Measurements from ENCODE around the gene SREBF1. TPM values are rescaled to one million over a fixed set of nuclear protein-coding genes. Genes with fewer than 3 reads are reported as not detected.

The SREBF1 gene
- total RNA-seq, 1 donor from 2014 or later = 187 TPM

DNA sequence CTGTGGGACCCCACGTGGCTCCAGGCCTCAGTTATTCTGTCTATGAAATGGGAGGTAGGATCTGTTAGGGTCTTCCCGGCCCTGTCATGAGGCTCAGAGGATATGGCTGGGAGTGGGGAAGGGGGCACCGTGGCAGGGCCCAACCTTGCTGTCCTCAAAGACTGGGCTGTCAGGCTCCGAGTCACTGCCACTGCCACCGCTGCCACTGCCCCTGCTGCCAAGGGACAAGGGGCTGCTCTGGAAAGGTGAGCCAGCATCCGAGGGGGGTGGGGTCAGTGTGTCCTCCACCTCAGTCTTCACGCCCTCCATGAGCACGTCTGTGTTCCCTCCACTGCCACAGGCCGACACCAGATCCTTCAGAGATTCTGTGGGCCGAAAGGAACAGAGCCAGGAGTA is 19.2 kb downstream of the SREBF1 start:
- Mint-ChIP-seq H3K36me3 (peaks cover 14% of the 10 kb centered on the region), H3K4me3 (no peak overlapping the region), H3K27me3 (ENCODE audit: low read depth) (no peaks in the 10 kb centered on the region), H3K27ac (no peak overlapping the region), H3K4me1 (peaks cover 23% of the 10 kb centered on the region), H3K9me3 (no peaks in the 10 kb centered on the region)
- DNase-seq (ENCODE audit: low spot score in 2 of 2, unreplicated experiment in 2 of 2) = no peak
- TF ChIP-seq, protein P1, sequence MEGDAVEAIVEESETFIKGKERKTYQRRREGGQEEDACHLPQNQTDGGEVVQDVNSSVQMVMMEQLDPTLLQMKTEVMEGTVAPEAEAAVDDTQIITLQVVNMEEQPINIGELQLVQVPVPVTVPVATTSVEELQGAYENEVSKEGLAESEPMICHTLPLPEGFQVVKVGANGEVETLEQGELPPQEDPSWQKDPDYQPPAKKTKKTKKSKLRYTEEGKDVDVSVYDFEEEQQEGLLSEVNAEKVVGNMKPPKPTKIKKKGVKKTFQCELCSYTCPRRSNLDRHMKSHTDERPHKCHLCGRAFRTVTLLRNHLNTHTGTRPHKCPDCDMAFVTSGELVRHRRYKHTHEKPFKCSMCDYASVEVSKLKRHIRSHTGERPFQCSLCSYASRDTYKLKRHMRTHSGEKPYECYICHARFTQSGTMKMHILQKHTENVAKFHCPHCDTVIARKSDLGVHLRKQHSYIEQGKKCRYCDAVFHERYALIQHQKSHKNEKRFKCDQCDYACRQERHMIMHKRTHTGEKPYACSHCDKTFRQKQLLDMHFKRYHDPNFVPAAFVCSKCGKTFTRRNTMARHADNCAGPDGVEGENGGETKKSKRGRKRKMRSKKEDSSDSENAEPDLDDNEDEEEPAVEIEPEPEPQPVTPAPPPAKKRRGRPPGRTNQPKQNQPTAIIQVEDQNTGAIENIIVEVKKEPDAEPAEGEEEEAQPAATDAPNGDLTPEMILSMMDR (IDR thresholded peaks at IDR 0.05; ENCODE audit: unreplicated experiment) = no peak

DNA sequence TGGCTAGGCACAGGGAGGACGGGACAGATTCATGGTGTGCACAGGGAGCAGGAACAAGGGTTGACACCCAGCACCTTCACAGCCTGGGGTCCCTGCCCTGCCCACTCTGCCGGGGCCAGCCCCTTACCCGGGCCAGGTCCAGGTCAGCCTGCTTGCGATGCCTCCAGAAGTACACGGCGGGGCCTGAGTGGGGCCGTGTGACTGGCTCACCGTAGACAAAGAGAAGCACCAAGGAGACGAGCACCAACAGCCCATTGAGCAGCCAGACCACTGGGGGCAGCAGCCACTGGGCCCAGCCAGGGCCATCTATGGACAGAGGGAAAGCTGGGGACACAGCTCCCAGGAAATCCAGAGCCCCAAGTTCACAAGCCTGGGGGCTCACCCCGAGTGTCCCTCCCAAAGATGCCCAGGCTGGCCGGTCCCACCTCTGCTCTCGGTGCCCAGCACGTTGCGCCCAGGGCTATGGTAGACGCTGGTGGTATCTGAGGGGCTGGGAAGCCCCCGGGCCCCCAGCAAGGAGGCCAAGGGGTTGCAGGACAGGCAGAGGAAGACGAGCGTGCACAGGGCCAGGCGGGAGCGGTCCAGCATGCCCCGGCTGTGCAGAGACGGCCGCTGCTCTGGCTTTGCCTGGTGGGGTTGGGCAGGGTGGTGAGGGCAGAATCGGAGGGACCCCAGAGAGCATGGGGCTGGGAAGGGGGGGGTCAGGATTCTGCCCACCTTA is 19.8 kb downstream of the SREBF1 start:
- TF ChIP-seq, protein P1 (IDR thresholded peaks at IDR 0.05; ENCODE audit: unreplicated experiment) = no peak
- Mint-ChIP-seq H3K9me3 (no peaks in the 10 kb centered on the region), H3K27ac (peak overlapping the region; percentile 6), H3K4me1 (peaks cover 23% of the 10 kb centered on the region), H3K36me3 (peaks cover 14% of the 10 kb centered on the region), H3K4me3 (no peak overlapping the region), H3K27me3 (ENCODE audit: low read depth) (no peaks in the 10 kb centered on the region)
- no peak for DNase-seq (ENCODE audit: low spot score in 2 of 2, unreplicated experiment in 2 of 2)

DNA sequence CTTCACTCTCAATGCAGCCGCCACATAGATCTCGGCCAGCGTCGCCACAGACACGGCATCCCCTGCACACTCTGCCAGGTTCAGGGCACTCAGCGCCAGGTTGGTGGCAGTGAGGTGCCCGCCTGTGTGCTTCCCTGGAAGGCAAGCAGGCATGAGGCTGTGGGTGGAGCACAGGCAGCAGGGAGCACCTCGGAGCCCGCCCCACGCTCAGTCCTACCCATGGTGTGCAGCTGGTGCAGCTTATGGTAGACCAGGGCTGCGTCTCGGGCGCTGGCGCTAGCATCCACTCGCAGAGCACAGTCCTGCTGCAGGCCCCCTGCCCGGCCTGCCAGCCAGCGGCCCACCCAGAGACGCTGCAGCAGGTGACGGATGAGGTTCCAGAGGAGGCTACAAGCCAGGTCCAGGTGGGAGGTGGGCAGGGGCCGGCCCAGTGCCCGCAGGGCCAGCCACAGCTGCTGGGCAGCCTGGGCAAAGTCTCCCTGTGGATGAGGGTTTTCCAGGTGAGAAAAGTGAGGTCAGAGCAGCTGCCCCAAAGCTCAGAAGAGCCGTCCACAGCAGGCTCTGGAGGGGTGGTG is 20.5 kb downstream of the SREBF1 start:
- H3K9me3 Mint-ChIP-seq = no peaks in the 10 kb centered on the region
- TF ChIP-seq, protein P1 (IDR thresholded peaks at IDR 0.05; ENCODE audit: unreplicated experiment) = no peak
- peak overlapping the region; percentile 25 for H3K27ac Mint-ChIP-seq
- no peaks in the 10 kb centered on the region for H3K27me3 Mint-ChIP-seq (ENCODE audit: low read depth)
- DNase-seq (ENCODE audit: low spot score in 2 of 2, unreplicated experiment in 2 of 2) = no peak
- H3K36me3 Mint-ChIP-seq = peaks cover 14% of the 10 kb centered on the region
- peaks cover 23% of the 10 kb centered on the region for H3K4me1 Mint-ChIP-seq
- no peak overlapping the region for H3K4me3 Mint-ChIP-seq

DNA sequence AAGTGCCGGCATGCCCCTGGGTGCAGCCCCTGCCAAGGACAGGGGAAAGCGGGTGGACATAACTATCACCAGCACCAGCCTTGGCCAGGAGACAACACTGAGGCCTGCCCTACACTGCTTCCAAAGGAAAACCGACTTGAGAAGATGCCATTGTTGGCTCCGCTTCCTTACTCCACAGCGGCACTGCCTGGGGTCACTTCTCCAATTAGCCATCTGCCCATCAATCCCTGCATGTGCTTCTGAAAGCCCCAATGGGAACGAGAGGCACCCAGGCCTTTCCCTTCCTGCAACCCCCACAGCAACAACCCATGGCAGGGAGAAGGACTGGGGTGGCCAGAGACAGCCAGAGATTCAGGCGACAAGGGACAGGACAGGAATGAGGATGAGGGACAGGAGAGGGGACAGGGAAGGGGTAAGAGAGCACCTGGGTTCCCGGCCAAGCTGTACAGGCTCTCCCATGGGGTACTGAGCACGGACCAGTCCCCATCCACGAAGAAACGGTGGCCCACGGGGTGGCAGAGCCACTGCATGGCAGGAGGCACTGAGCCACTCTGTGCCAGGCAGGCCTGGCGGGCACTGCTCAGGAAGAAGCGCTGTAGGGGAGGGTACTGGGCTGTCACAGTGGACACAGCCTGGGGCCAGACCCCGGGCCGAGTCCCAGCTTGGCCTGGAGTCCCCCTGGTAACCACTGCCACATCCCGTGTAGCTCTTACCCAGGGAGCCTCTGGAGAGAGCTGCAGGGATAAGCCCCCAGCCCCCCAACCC is 21.2 kb downstream of the SREBF1 start:
- Mint-ChIP-seq H3K9me3 (no peaks in the 10 kb centered on the region), H3K4me1 (peaks cover 24% of the 10 kb centered on the region), H3K27ac (peak overlapping the region; percentile 73), H3K4me3 (no peak overlapping the region), H3K36me3 (peaks cover 14% of the 10 kb centered on the region), H3K27me3 (ENCODE audit: low read depth) (no peaks in the 10 kb centered on the region)
- DNase-seq (ENCODE audit: low spot score in 2 of 2, unreplicated experiment in 2 of 2) = no peak
- TF ChIP-seq, protein P1 (IDR thresholded peaks at IDR 0.05; ENCODE audit: unreplicated experiment) = no peak

DNA sequence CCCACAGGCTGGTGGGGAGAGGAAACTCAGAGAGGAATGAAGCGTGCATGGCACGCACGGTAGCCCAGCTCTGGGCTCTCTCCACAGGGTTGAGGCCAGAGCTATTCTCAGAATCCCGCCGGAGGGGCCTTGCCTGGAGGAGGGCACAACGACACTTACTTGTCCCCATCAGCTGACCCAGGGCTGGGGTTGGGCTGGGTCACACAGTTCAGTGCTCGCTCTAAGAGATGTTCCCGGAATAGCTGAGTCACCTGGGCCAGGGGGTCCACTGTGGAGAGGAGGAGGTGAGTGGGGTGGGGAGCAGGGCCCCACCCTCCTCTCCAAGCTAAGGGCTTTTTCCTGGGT is 21.8 kb downstream of the SREBF1 start:
- H3K27me3 Mint-ChIP-seq (ENCODE audit: low read depth) = no peaks in the 10 kb centered on the region
- DNase-seq (ENCODE audit: low spot score in 2 of 2, unreplicated experiment in 2 of 2) = no peak
- H3K36me3 Mint-ChIP-seq = peaks cover 14% of the 10 kb centered on the region
- H3K9me3 Mint-ChIP-seq = no peaks in the 10 kb centered on the region
- peaks cover 26% of the 10 kb centered on the region for H3K4me1 Mint-ChIP-seq
- H3K27ac Mint-ChIP-seq = no peak overlapping the region
- no peak overlapping the region for H3K4me3 Mint-ChIP-seq
- TF ChIP-seq, protein P1 (IDR thresholded peaks at IDR 0.05; ENCODE audit: unreplicated experiment) = no peak
